ENCODE measurements around the gene VWDE. TPM values are rescaled to one million over a fixed set of nuclear protein-coding genes. Genes with fewer than 3 reads are reported as not detected.

VWDE gene
- total and polyA plus RNA-seq, 2 experiments from 2014 or later, result 0.13 to 2.1 TPM

- Histone ChIP-seq H3K27ac (no peak overlapping the region), H3K4me3 (no peak overlapping the region), H3K9me3 (ENCODE audit: low read depth) (no peaks in the 10 kb centered on the region), H3K9me2 (replicated peaks; ENCODE audit: insufficient read depth) (no peaks in the 10 kb centered on the region), H2AFZ (no peak overlapping the region), H3K36me3 (replicated peaks; ENCODE audit: insufficient read depth, low read depth) (no peaks in the 10 kb centered on the region), H3K79me2 (no peaks in the 10 kb centered on the region), H3K27me3 (no peaks in the 10 kb centered on the region), H3K4me1 (ENCODE audit: insufficient read depth) (no peaks in the 10 kb centered on the region), H3K4me2 (no peak overlapping the region), H4K20me1 (ENCODE audit: insufficient read depth, poor library complexity, severe bottlenecking) (no peaks in the 10 kb centered on the region)
- DNase-seq (ENCODE audit: low spot score), result no peak
- 84% methylated on average over 1 of the region's 1 CpG for WGBS (ENCODE audit: low lambda C conversion rate, missing lambda C conversion rate)
- TF ChIP-seq EZH2 (IDR thresholded peaks at IDR 0.05; ENCODE audit: borderline replicate concordance) (no peak), CTCF (IDR thresholded peaks at IDR 0.05; ENCODE audit: poor library complexity) (no peak), EZH2phosphoT487 (IDR thresholded peaks at IDR 0.05; ENCODE audit: low read depth, severe bottlenecking, unreplicated experiment) (no peak)
Observed at GRCh38 chr7:12281038-12281437, 122.6 kb downstream of the VWDE start.

Other genes starting within 250 kb of the VWDE start
- gene TMEM106B, start 192.6 kb downstream of the VWDE start, total RNA-seq, result 118 and 133 TPM in 2 replicates
- gene TMEM106B, start 192.6 kb downstream of the VWDE start, polyA plus RNA-seq, result 37.5 and 39.5 TPM in 2 replicates
- gene SCIN, start 166.9 kb upstream of the VWDE start, total RNA-seq, result 3.7 and 6.7 TPM in 2 replicates
- 4.4 and 6.3 TPM in 2 replicates for gene SCIN, start 166.9 kb upstream of the VWDE start, polyA plus RNA-seq

Measured in hepatocyte (in vitro differentiated cells).